Hepatocyte (in vitro differentiated cells): ENCODE results near the gene SF3B3. TPM values are rescaled to one million over a fixed set of nuclear protein-coding genes. Genes with fewer than 3 reads are reported as not detected.

Experiments used
- DNase-seq: peaks from one replicate; pipeline ENCODE4 v3.0.0-alpha.2; 2016; ENCODE audit warnings: low spot score
- H2AFZ ChIP-seq: fragments of 200-600 bp; sonication (generic); 2 replicates; pipeline ENCODE4 v1.6.0; 2016; ENCODE audit warnings: antibody characterized with exemption, mild to moderate bottlenecking
- H3K27ac ChIP-seq: fragments of 200-600 bp; sonication (generic); 2 replicates; pipeline ENCODE4 v1.5.1; 2016; ENCODE audit warnings: mild to moderate bottlenecking
- H3K27me3 ChIP-seq: fragments of 200-600 bp; sonication (generic); 2 replicates; pipeline ENCODE4 v1.6.1; 2016
- H3K36me3 ChIP-seq: fragments of 200-600 bp; sonication (generic); replicated peaks from 2 replicates; pipeline ENCODE4 v1.5.1; 2016; ENCODE audit warnings: low read depth; ENCODE audit not compliant: insufficient read depth
- H3K4me1 ChIP-seq: fragments of 200-600 bp; sonication (generic); 2 replicates; pipeline ENCODE4 v1.5.1; 2016; ENCODE audit warnings: mild to moderate bottlenecking, moderate library complexity; ENCODE audit not compliant: insufficient read depth
- H3K4me2 ChIP-seq: fragments of 200-600 bp; sonication (generic); 2 replicates; pipeline ENCODE4 v1.6.0; 2016
- H3K4me3 ChIP-seq: fragments of 200-600 bp; sonication (generic); 2 replicates; pipeline ENCODE4 v1.5.1; 2016; ENCODE audit warnings: mild to moderate bottlenecking
- H3K79me2 ChIP-seq: fragments of 200-600 bp; sonication (generic); 2 replicates; pipeline ENCODE4 v1.6.0; 2017; ENCODE audit warnings: mild to moderate bottlenecking
- H3K9me2 ChIP-seq: fragments of 200-600 bp; sonication (generic); replicated peaks from 2 replicates; pipeline ENCODE4 v1.6.0; 2017; ENCODE audit warnings: mild to moderate bottlenecking; ENCODE audit not compliant: insufficient read depth
- H3K9me3 ChIP-seq: fragments of 200-600 bp; sonication (generic); 2 replicates; pipeline ENCODE4 v1.5.1; 2016; ENCODE audit warnings: low read depth, mild to moderate bottlenecking
- H4K20me1 ChIP-seq: fragments of 200-600 bp; sonication (generic); 2 replicates; pipeline ENCODE4 v1.6.0; 2016; ENCODE audit warnings: mild to moderate bottlenecking; ENCODE audit not compliant: insufficient read depth, poor library complexity, severe bottlenecking
- EZH2 ChIP-seq: fragments of 200-600 bp; sonication (generic); IDR thresholded peaks from 2 replicates; pipeline ENCODE4 v1.6.1; 2016; ENCODE audit warnings: antibody characterized with exemption, mild to moderate bottlenecking, borderline replicate concordance
- EZH2phosphoT487 ChIP-seq: fragments of 200-600 bp; sonication (generic); IDR thresholded peaks from one replicate; pipeline ENCODE4 v1.6.1; 2018; ENCODE audit warnings: antibody characterized with exemption, mild to moderate bottlenecking, low read depth, moderate library complexity; ENCODE audit not compliant: unreplicated experiment, severe bottlenecking
- WGBS: methylation state at CpG from one replicate; pipeline ENCODE4 v1.1.6; 2016; ENCODE audit warnings: low lambda C conversion rate; ENCODE audit errors: missing lambda C conversion rate; 5-methylcytosine and 5-hydroxymethylcytosine counted together
- polyA plus RNA-seq: library from polyadenylated mRNA; unstranded; fragments of >200 nt; fragmentation: Nextera tagmentation; extraction: Ambion mirVana; gene quantifications from 2 replicates; pipeline ENCODE4 v1.2.1, GENCODE V29; 2016
- total RNA-seq: library from RNA; depleted of rRNA; stranded (reverse); fragments of >200 nt; gene quantifications from 2 replicates; pipeline ENCODE4 v1.2.3, GENCODE V29; 2014
- TF ChIP-seq, protein P1 (sequence below): fragments of 200-600 bp; sonication (generic); IDR thresholded peaks from 2 replicates; pipeline ENCODE4 v1.5.1; 2016; ENCODE audit warnings: antibody characterized with exemption, mild to moderate bottlenecking; ENCODE audit not compliant: poor library complexity

SF3B3 gene
- total and polyA plus RNA-seq, 2 experiments from 2014 or later, result 147 to 171 TPM

DNA sequence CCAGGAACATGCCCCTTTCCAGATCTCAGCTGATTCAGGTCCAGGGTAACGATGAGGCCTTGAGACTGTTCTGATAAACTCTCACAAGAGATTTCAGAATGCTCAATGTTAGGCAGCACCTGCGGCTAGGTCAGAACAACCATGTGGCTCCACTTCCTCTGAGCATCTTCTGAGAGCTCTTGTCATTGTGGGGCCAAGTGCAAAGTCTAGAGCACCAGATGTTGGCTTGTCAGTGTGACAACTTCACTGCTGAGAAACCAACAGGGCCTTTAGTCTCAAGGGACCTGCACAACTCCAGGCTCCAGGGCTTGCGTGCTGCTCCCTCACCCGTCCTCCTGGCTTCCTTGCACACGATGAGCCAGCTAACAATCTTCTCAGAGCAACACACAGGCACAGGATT is 40.2 kb upstream of the SF3B3 start:
- no peaks in the 10 kb centered on the region for H3K9me2 ChIP-seq
- no peak overlapping the region for H2AFZ ChIP-seq
- no peaks in the 10 kb centered on the region for H3K79me2 ChIP-seq
- H4K20me1 ChIP-seq, result no peaks in the 10 kb centered on the region
- no peaks in the 10 kb centered on the region for H3K27me3 ChIP-seq
- H3K9me3 ChIP-seq, result no peaks in the 10 kb centered on the region
- no peaks in the 10 kb centered on the region for H3K4me1 ChIP-seq
- no peak overlapping the region for H3K4me2 ChIP-seq
- no peaks in the 10 kb centered on the region for H3K36me3 ChIP-seq
- H3K27ac ChIP-seq, result no peak overlapping the region
- no peak overlapping the region for H3K4me3 ChIP-seq
- no peak for DNase-seq
- 93% methylated on average over 5 of the region's 5 CpGs for WGBS
- TF ChIP-seq EZH2 (no peak), EZH2phosphoT487 (no peak)
- TF ChIP-seq, protein P1, sequence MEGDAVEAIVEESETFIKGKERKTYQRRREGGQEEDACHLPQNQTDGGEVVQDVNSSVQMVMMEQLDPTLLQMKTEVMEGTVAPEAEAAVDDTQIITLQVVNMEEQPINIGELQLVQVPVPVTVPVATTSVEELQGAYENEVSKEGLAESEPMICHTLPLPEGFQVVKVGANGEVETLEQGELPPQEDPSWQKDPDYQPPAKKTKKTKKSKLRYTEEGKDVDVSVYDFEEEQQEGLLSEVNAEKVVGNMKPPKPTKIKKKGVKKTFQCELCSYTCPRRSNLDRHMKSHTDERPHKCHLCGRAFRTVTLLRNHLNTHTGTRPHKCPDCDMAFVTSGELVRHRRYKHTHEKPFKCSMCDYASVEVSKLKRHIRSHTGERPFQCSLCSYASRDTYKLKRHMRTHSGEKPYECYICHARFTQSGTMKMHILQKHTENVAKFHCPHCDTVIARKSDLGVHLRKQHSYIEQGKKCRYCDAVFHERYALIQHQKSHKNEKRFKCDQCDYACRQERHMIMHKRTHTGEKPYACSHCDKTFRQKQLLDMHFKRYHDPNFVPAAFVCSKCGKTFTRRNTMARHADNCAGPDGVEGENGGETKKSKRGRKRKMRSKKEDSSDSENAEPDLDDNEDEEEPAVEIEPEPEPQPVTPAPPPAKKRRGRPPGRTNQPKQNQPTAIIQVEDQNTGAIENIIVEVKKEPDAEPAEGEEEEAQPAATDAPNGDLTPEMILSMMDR, result no peak

GRCh38 chr16:70484867-70485266 is 38.7 kb upstream of the SF3B3 start:
- 98% methylated on average over 2 of the region's 2 CpGs for WGBS
- TF ChIP-seq EZH2, result no peak
- TF ChIP-seq, protein P1, result no peak
- no peak for TF ChIP-seq EZH2phosphoT487

DNA sequence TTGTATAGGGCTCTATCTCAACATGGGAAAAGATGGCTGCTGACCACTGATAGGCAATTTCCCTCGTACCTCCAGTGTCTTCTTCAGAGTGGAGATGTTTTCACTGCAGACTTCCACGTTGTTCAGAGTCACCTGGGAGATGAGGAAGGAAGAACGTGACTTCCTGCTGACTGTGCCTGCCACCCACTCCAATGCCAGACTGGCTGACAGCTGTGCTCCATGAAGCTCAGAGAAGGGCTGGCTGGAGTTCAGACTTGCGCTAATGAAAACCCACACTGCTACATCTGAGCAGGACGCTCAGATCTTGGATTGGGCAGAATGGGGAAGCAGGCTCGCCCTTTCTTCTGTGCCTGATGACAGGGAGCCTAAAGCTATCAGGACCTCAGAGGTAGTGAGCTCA is 33.4 kb upstream of the SF3B3 start:
- H2AFZ ChIP-seq, result no peak overlapping the region
- 98% methylated on average over 6 of the region's 6 CpGs for WGBS
- no peaks in the 10 kb centered on the region for H4K20me1 ChIP-seq
- H3K79me2 ChIP-seq, result no peaks in the 10 kb centered on the region
- no peaks in the 10 kb centered on the region for H3K36me3 ChIP-seq
- H3K27ac ChIP-seq, result no peak overlapping the region
- H3K9me2 ChIP-seq, result no peaks in the 10 kb centered on the region
- H3K4me3 ChIP-seq, result no peak overlapping the region
- H3K27me3 ChIP-seq, result no peaks in the 10 kb centered on the region
- no peak overlapping the region for H3K4me2 ChIP-seq
- no peaks in the 10 kb centered on the region for H3K9me3 ChIP-seq
- no peak for DNase-seq
- no peak for TF ChIP-seq EZH2phosphoT487
- TF ChIP-seq EZH2, result no peak
- TF ChIP-seq, protein P1, result no peak
- H3K4me1 ChIP-seq, result no peaks in the 10 kb centered on the region

More at GRCh38 chr16:70484867-70485266, 38.7 kb upstream of the SF3B3 start:
- H3K27ac ChIP-seq, result no peak overlapping the region
- H3K4me3 ChIP-seq, result no peak overlapping the region
- DNase-seq, result no peak
- no peak overlapping the region for H3K4me2 ChIP-seq
- H4K20me1 ChIP-seq, result no peaks in the 10 kb centered on the region
- no peaks in the 10 kb centered on the region for H3K36me3 ChIP-seq
- no peaks in the 10 kb centered on the region for H3K27me3 ChIP-seq
- no peaks in the 10 kb centered on the region for H3K79me2 ChIP-seq
- H2AFZ ChIP-seq, result no peak overlapping the region
- no peaks in the 10 kb centered on the region for H3K9me3 ChIP-seq
- no peaks in the 10 kb centered on the region for H3K9me2 ChIP-seq
- no peaks in the 10 kb centered on the region for H3K4me1 ChIP-seq

GRCh38 chr16:70493802-70494201 is 29.8 kb upstream of the SF3B3 start:
- Histone ChIP-seq H3K4me3 (no peak overlapping the region), H2AFZ (no peak overlapping the region), H3K4me2 (no peak overlapping the region), H3K9me3 (no peaks in the 10 kb centered on the region), H3K79me2 (no peaks in the 10 kb centered on the region), H3K27me3 (no peaks in the 10 kb centered on the region), H3K27ac (no peak overlapping the region), H3K36me3 (no peaks in the 10 kb centered on the region), H4K20me1 (no peaks in the 10 kb centered on the region), H3K4me1 (no peaks in the 10 kb centered on the region), H3K9me2 (no peaks in the 10 kb centered on the region)
- 90% methylated on average over 3 of the region's 3 CpGs for WGBS
- DNase-seq, result no peak
- TF ChIP-seq EZH2, result no peak
- TF ChIP-seq, protein P1, result no peak
- no peak for TF ChIP-seq EZH2phosphoT487
